Colonic mucosa (tissue), 4 donors: Measurements from ENCODE around the gene ME2. TPM values are rescaled to one million over a fixed set of nuclear protein-coding genes. Genes with fewer than 3 reads are reported as not detected.

Source experiments
- DNase-seq: peaks from one replicate; pipeline ENCODE4 v3.0.0-alpha.2; 2020
- H3K27ac ChIP-seq: fragments of 200-600 bp; one replicate; pipeline ENCODE4 v1.8.0; 2021
- H3K27me3 ChIP-seq: fragments of 200-600 bp; one replicate; pipeline ENCODE4 v1.8.0; 2021
- H3K36me3 ChIP-seq: fragments of 200-600 bp; one replicate; pipeline ENCODE4 v1.8.0; 2021
- H3K4me1 ChIP-seq: fragments of 200-600 bp; one replicate; pipeline ENCODE4 v1.8.0; 2021; ENCODE audit warnings: mild to moderate bottlenecking
- H3K4me3 ChIP-seq: fragments of 200-600 bp; one replicate; pipeline ENCODE4 v1.8.0; 2021
- H3K9ac ChIP-seq, 2 donors: one replicate each; pipeline ENCODE4 v1.7.0; 2013; ENCODE audit warnings: control low read depth in 2 of 2, low read depth in 2 of 2, low read length in 2 of 2
- H3K9me3 ChIP-seq: fragments of 200-600 bp; one replicate; pipeline ENCODE4 v1.8.0; 2021
- intact Hi-C: fragments of 100-400 bp; cut with DNase I; formaldehyde crosslinking; loops from one replicate; pipeline ENCODE4 v1.14.1; 2022
- total RNA-seq, 2 donors: library from RNA; stranded (reverse); fragmentation: NEBNext Ultra II Directional in 1 of 2; extraction: Animal tissue kit (Norgen Biotek cat#: 25700) in 1 of 2; gene quantifications; one replicate each; pipeline ENCODE4 v1.2.1, GENCODE V29; 2021
- TF ChIP-seq, protein P1 (sequence below): fragments of 200-600 bp; IDR thresholded peaks from one replicate; pipeline ENCODE4 v1.8.0; 2022; ENCODE audit warnings: antibody characterized with exemption, mild to moderate bottlenecking
- donor health status: healthy.
- donor health status: DM: no; HTN: no; CAD: no.
- donor health status: DM: no; HTN: no; CAD: no.

The ME2 gene
- total RNA-seq, 2 donors from 2014 or later = 59.4 to 76.5 TPM

DNA sequence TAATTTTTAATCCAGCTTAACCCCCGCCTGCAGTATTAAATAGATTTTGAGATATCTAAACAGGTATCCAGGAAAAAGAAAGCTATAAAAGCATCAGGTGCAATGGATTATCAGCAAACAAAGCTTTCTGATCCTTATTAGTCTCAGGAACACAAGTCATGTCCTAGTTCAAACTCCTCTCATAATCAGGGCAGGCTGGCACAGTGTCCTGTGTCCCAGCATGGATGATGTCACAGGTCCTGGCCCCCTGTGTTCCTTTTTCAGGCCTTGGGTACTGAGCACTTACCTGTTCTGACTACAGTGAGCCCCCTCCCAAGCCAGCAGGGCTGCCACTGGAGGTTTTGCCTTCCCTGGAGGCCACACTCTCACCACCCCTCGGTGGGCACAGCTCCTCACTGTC lies 39.6 kb upstream of the ME2 start:
- no peaks in the 10 kb centered on the region for H3K4me1 ChIP-seq
- TF ChIP-seq, protein P1, sequence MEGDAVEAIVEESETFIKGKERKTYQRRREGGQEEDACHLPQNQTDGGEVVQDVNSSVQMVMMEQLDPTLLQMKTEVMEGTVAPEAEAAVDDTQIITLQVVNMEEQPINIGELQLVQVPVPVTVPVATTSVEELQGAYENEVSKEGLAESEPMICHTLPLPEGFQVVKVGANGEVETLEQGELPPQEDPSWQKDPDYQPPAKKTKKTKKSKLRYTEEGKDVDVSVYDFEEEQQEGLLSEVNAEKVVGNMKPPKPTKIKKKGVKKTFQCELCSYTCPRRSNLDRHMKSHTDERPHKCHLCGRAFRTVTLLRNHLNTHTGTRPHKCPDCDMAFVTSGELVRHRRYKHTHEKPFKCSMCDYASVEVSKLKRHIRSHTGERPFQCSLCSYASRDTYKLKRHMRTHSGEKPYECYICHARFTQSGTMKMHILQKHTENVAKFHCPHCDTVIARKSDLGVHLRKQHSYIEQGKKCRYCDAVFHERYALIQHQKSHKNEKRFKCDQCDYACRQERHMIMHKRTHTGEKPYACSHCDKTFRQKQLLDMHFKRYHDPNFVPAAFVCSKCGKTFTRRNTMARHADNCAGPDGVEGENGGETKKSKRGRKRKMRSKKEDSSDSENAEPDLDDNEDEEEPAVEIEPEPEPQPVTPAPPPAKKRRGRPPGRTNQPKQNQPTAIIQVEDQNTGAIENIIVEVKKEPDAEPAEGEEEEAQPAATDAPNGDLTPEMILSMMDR = no peak
- no peak overlapping the region for H3K4me3 ChIP-seq
- intact Hi-C loops = no loop called here
- no peaks in the 10 kb centered on the region for H3K27me3 ChIP-seq
- DNase-seq = no peak
- H3K27ac ChIP-seq = no peak overlapping the region
- H3K9me3 ChIP-seq = no peaks in the 10 kb centered on the region
- no peaks in the 10 kb centered on the region for H3K36me3 ChIP-seq
- no peak overlapping the region for H3K9ac ChIP-seq

DNA sequence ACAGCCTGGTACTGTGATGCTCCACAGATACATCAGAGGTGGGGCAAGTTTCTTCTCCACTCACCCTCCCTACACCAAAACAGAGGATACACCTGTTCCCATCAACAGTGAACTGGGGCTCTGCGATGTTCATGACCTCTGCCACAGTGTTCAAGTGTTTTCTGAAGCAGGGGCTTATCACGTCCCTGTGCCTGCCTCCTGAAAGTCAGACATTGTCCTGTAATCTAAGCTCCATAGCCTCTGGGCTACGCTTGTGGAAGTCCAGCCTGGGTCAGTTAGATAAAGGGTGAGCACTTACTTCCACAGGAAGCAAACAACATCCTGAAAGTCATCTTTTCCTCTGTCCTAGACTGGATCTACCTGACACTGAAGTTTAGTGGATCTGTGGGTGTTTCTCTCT lies 38.9 kb upstream of the ME2 start:
- TF ChIP-seq, protein P1 = no peak
- Histone ChIP-seq H3K27ac (no peak overlapping the region), H3K4me1 (no peaks in the 10 kb centered on the region), H3K4me3 (no peak overlapping the region), H3K9ac (no peak overlapping the region), H3K27me3 (no peaks in the 10 kb centered on the region), H3K36me3 (no peaks in the 10 kb centered on the region), H3K9me3 (no peaks in the 10 kb centered on the region)
- no peak for DNase-seq
- intact Hi-C loops = no loop called here

DNA sequence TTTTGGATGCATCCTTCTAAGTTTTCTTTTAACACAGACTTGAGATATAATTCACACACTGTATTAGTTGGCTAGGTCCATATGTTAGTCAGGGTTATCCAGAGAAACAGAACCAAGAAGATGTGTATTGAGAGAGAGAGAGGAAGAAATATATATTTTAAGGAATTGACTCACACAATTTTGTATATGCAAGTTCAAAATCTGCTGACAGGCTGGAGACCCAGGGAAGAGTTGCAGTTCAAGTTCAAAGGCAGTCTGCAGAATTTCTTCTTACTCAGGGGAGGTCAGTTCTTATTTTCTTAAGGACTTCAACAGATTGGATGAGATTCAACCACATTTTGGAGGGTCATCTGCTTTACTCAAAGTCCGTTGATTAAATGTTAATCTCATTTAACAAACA lies 36.1 kb upstream of the ME2 start:
- Histone ChIP-seq H3K4me3 (no peak overlapping the region), H3K9ac (no peak overlapping the region), H3K27me3 (no peaks in the 10 kb centered on the region), H3K36me3 (no peaks in the 10 kb centered on the region), H3K4me1 (no peaks in the 10 kb centered on the region), H3K27ac (no peak overlapping the region), H3K9me3 (no peaks in the 10 kb centered on the region)
- TF ChIP-seq, protein P1 = no peak
- intact Hi-C loops = no loop called here
- no peak for DNase-seq

DNA sequence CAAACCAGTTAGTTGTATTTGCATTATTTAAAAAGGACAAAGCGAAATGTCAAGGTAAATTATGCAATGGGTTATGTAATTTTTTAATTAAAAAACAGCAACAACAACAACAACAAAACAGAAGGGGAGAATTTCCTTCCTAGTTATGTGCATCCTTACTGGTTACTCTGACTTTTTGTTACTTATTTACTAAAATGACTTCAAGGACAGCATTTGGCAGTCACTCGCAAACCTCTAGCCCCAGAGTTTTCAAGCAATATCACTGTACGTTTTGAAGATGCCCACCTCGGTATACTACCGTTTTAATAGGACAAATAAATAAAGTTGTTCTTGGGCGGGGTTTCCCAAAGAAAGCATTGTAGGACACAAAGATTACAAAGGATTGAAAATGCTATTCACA lies 34.4 kb upstream of the ME2 start:
- intact Hi-C loops = no loop called here

DNA sequence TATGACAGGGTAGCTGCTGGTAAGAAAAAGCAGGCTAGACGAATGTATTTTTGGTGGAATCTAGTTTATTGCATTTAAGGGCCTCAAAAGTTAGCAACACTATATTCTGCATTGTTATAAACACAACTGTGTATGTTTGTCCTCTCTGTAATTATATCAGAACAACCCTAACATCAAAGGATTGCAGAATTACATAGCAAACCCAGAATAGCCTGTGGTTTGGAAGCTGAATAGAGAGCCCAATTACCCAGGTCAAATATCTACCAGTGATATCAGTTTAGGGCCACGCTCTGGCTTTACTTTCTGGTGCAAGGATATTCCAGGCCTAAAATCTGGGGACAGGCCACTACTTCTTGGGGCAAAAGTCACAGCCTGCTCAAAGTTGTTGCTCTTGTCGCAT lies 34.0 kb upstream of the ME2 start:
- Histone ChIP-seq H3K9me3 (no peaks in the 10 kb centered on the region), H3K27me3 (no peaks in the 10 kb centered on the region), H3K4me3 (no peak overlapping the region), H3K36me3 (no peaks in the 10 kb centered on the region), H3K9ac (no peak overlapping the region), H3K4me1 (no peaks in the 10 kb centered on the region), H3K27ac (no peak overlapping the region)
- intact Hi-C loops = no loop called here
- TF ChIP-seq, protein P1 = no peak
- DNase-seq = no peak

More for the DNA sequence above, 34.4 kb upstream of the ME2 start:
- no peak overlapping the region for H3K4me3 ChIP-seq
- no peaks in the 10 kb centered on the region for H3K4me1 ChIP-seq
- no peak for DNase-seq
- H3K9ac ChIP-seq = no peak overlapping the region
- H3K27ac ChIP-seq = no peak overlapping the region
- no peaks in the 10 kb centered on the region for H3K36me3 ChIP-seq
- TF ChIP-seq, protein P1 = no peak
- H3K27me3 ChIP-seq = no peaks in the 10 kb centered on the region
- no peaks in the 10 kb centered on the region for H3K9me3 ChIP-seq

DNA sequence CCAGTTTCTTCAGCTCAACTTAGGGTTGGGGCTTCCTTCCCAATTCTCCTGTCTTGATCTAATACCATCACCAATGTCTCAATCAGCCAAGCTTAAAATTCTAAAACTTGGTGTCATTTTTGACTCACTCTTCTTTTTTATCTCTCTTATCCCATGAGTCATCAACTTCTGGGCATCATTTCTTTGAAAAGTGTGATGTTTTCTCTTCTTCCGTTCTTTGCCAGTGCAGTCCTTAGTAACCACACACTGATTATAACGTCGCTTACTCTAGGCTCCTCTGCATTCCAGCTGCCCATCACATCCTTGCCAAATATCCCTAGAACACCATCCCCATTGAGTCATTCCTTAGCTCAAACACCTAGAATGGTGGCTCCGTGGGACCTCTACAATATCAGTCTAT lies 31.7 kb upstream of the ME2 start:
- no peaks in the 10 kb centered on the region for H3K27me3 ChIP-seq
- H3K9ac ChIP-seq = no peak overlapping the region
- intact Hi-C loops = no loop called here
- DNase-seq = no peak
- no peak overlapping the region for H3K27ac ChIP-seq
- H3K4me1 ChIP-seq = no peaks in the 10 kb centered on the region
- H3K4me3 ChIP-seq = no peak overlapping the region
- no peaks in the 10 kb centered on the region for H3K36me3 ChIP-seq
- TF ChIP-seq, protein P1 = no peak
- H3K9me3 ChIP-seq = no peaks in the 10 kb centered on the region
